ENCODE measurements around the gene PRMT5. TPM values are rescaled to one million over a fixed set of nuclear protein-coding genes. Genes with fewer than 3 reads are reported as not detected.

Gene PRMT5
- total RNA-seq, 4 donors from 2014 or later, result 60.7 to 73.8 (median 63.2) TPM

DNA sequence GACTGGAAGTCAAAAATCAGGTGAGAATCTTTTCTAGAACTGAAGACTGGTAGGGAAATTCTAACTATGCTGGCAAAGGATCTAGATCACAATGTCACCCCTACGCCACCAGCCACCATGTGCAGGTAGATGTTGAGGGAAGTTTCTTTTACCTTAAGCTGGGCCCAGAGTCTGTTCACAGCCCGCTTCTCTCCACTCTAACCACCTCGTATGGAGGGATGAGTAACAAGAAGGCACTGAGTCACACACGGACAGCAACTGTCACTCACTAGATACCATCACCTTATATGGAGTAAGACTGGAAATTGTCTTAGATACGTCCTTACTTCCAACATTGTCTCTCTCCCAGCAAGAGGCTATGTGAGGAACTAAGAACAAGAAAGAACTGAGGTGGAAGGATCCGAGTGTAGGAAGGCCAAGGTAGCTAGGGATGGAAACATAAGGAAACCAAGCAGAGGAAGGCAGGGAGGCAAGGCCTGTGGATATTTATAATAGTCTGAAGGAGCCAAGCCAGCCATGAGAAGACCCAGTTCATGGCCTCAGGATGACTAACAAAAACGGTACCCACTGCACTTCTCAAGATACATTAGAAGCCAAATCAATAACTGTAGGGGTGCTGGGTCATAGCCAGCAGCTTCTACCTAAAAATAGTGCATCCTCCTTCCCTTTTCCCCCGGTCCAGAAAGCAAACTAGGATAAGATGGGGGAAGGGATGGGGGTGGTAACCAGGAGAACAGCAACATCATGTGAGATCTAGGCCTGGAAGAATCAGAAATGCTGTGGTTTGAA is 30.7 kb downstream of the PRMT5 start:
- 82 to 83% methylated on average over 7 to 8 of the region's 8 CpGs for WGBS, 2 donors
- no peak for TF ChIP-seq POLR2A (IDR thresholded peaks at IDR 0.05)
- TF ChIP-seq, protein P1, sequence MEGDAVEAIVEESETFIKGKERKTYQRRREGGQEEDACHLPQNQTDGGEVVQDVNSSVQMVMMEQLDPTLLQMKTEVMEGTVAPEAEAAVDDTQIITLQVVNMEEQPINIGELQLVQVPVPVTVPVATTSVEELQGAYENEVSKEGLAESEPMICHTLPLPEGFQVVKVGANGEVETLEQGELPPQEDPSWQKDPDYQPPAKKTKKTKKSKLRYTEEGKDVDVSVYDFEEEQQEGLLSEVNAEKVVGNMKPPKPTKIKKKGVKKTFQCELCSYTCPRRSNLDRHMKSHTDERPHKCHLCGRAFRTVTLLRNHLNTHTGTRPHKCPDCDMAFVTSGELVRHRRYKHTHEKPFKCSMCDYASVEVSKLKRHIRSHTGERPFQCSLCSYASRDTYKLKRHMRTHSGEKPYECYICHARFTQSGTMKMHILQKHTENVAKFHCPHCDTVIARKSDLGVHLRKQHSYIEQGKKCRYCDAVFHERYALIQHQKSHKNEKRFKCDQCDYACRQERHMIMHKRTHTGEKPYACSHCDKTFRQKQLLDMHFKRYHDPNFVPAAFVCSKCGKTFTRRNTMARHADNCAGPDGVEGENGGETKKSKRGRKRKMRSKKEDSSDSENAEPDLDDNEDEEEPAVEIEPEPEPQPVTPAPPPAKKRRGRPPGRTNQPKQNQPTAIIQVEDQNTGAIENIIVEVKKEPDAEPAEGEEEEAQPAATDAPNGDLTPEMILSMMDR (IDR thresholded peaks at IDR 0.05), result no peak

DNA sequence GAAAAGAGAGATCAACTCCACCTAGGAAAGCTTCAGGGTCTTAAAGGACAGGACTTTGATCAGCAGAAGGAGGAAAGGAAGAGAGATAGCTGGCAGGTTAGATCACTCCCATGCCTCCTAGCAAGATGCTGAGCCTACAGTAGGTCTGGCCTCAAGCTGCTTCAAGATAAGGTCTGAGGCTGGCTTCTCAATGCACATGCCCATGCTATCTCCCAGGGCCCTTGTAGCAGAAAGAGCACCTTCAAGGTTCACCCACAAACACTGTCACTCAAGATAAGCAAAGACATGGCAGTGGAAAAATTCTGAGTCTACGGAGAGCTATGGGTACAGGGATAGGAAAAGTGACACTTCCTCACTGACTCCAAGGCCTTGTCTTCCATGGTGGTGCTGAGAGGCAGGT is 31.8 kb downstream of the PRMT5 start:
- WGBS, 2 donors, result 95 to 100% methylated on average over 1 of the region's 1 CpG
- no peak overlapping the region for H3K4me3 ChIP-seq (replicated peaks in 1 of 3)
- intact Hi-C loops (cut with DNase I), result no loop called here
- peak overlapping the region in 1 of 3 donors; percentile 50 for H3K27ac ChIP-seq
- peaks cover 7 to 15% of the 10 kb centered on the region in 2 donors for H3K4me1 ChIP-seq
- H3K9me3 ChIP-seq, result no peaks in the 10 kb centered on the region
- H3K27me3 ChIP-seq, result no peaks in the 10 kb centered on the region
- DNase-seq, result no peak
- H3K36me3 ChIP-seq, result peaks cover 18 to 20% of the 10 kb centered on the region in 2 donors
- TF ChIP-seq, protein P1 (IDR thresholded peaks at IDR 0.05), result no peak
- TF ChIP-seq POLR2A (IDR thresholded peaks at IDR 0.05), result no peak

More for the DNA sequence above, 30.7 kb downstream of the PRMT5 start:
- H3K4me1 ChIP-seq, result peaks cover 7 to 15% of the 10 kb centered on the region in 2 donors
- no peak overlapping the region for H3K4me3 ChIP-seq (replicated peaks in 1 of 3)
- H3K36me3 ChIP-seq, result peaks cover 27 to 28% of the 10 kb centered on the region in 2 donors
- H3K27me3 ChIP-seq, result no peaks in the 10 kb centered on the region
- intact Hi-C loops (cut with DNase I), result no loop called here
- no peak for DNase-seq
- no peaks in the 10 kb centered on the region for H3K9me3 ChIP-seq
- H3K27ac ChIP-seq, result no peak overlapping the region

DNA sequence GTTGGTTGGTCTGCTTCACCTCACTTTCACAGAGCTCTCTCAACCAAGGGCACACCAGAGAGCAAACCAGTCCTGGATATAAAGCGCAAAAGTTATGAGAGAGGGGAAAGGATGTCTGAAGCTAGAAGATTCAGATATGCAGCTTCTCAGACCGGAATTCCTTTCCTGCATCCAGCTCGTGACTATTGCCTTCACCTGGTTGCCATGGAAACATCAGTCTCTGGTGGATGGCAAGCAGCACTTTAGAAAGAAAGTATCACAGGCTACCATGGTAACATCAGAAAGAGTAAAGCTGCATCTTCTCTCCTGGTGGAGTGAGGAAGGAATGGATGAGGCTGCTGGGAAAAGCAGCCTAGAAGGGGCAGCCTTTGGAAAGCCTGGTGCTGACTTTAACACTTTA is 32.4 kb downstream of the PRMT5 start:
- no peak for DNase-seq

DNA sequence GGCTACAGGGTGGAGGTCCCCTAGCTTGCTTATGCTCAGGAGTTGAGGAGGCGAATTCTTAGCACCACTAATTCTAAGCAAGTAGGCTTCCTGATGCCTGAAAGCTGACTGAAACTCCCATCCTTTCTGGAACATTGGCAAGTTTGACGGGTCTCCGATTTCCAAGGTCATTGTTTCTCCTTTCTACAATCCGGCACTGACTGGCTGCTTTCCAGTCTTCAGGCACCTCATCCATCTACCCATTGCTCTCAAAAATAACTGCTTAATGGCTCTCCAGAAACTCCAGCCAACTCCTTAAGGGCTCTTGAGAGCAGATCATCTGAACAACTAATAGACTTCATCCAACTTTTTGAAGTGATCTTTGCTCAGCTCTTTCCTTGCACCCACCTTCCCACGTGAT is 32.8 kb downstream of the PRMT5 start:
- intact Hi-C loops (cut with DNase I), result no loop called here
- 17 to 18% methylated on average over 5 of the region's 5 CpGs for WGBS, 2 donors
- no peaks in the 10 kb centered on the region for H3K9me3 ChIP-seq
- peak overlapping the region; percentile 37 to 66 (median 50) for H3K27ac ChIP-seq
- DNase-seq, result peak; percentile 91 to 94
- no peak overlapping the region for H3K4me3 ChIP-seq (replicated peaks in 1 of 3)
- H3K4me1 ChIP-seq, result peaks cover 7 to 15% of the 10 kb centered on the region in 2 donors
- no peaks in the 10 kb centered on the region for H3K27me3 ChIP-seq
- peaks cover 8 to 11% of the 10 kb centered on the region in 2 donors for H3K36me3 ChIP-seq
- TF ChIP-seq, protein P1 (IDR thresholded peaks at IDR 0.05), result no peak
- TF ChIP-seq POLR2A (IDR thresholded peaks at IDR 0.05), result no peak

More for the DNA sequence above, 32.4 kb downstream of the PRMT5 start:
- TF ChIP-seq, protein P1 (IDR thresholded peaks at IDR 0.05), result no peak
- TF ChIP-seq POLR2A (IDR thresholded peaks at IDR 0.05), result peak in 1 of 2 donors; percentile 28
- Histone ChIP-seq H3K27me3 (no peaks in the 10 kb centered on the region), H3K4me1 (peaks cover 7 to 15% of the 10 kb centered on the region in 2 donors), H3K36me3 (peaks cover 12 to 15% of the 10 kb centered on the region in 2 donors), H3K27ac (peak overlapping the region in 2 of 3 donors; percentile 36 to 50), H3K4me3 (replicated peaks in 1 of 3) (no peak overlapping the region), H3K9me3 (no peaks in the 10 kb centered on the region)
- intact Hi-C loops (cut with DNase I), result no loop called here
- 23 to 33% methylated on average over 3 of the region's 3 CpGs for WGBS, 2 donors

DNA sequence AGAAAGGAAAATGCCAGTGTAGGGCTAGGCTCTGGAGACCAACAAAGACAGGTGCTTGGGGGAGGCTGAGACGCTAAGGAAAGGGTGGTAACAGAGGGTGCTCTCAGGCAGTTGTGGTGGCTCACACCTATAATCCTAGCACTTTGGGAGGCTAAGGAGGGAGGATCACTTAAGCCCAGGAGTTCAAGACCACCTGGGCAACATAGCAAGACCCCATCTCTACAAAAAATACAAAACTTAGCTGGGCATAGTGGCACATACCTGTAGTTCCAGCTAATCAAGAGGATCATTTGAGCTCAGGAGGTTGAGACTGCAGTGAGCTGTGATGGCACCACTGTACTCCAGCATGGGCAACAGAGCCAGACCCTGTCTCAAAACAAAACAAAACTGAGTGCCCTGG is 33.8 kb downstream of the PRMT5 start:
- Histone ChIP-seq H3K9me3 (no peaks in the 10 kb centered on the region), H3K27me3 (no peaks in the 10 kb centered on the region), H3K4me3 (replicated peaks in 1 of 3) (no peak overlapping the region), H3K36me3 (peaks cover 0 to 1% of the 10 kb centered on the region in 2 donors), H3K4me1 (peaks cover 7 to 15% of the 10 kb centered on the region in 2 donors), H3K27ac (no peak overlapping the region)
- no peak for DNase-seq
- intact Hi-C loops (cut with DNase I), result no loop called here
- TF ChIP-seq, protein P1 (IDR thresholded peaks at IDR 0.05), result no peak
- no peak for TF ChIP-seq POLR2A (IDR thresholded peaks at IDR 0.05)
- 92% methylated on average over 1 of the region's 1 CpG for WGBS, 2 donors
